B cell (primary cell): ENCODE results near the gene UBE2Q2. TPM values are rescaled to one million over a fixed set of nuclear protein-coding genes. Genes with fewer than 3 reads are reported as not detected.

ENCODE experiments used
- ATAC-seq: fragments of 200-7000 bp; cut with Tn5 transposase; one replicate; pipeline ENCODE4 v1.10.0; 2021; ENCODE audit warnings: low read depth, mild to moderate bottlenecking, moderate number of reproducible peaks, moderate library complexity
- CTCF ChIA-PET: fragments of 350-600 bp; sonication (Branson Sonifier 250); formaldehyde crosslinking; loops from one replicate; lab custom pipeline; 2021; ENCODE audit warnings: antibody characterized with exemption, inconsistent platforms; lab: Charles Lee
- POLR2A ChIA-PET: fragments of 350-600 bp; sonication (Branson Sonifier 250); formaldehyde crosslinking; loops from one replicate; lab custom pipeline; 2021; ENCODE audit warnings: antibody characterized with exemption; lab: Charles Lee
- DNase-seq: peaks from one replicate; pipeline ENCODE4 v3.0.0; 2013
- H2AFZ ChIP-seq: 2 replicates; pipeline ENCODE4 v1.6.1; 2012; ENCODE audit warnings: mild to moderate bottlenecking, low read depth, low read length; ENCODE audit not compliant: insufficient read depth, poor library complexity, severe bottlenecking
- H3K27ac ChIP-seq, 2 donors: 1 replicate in 1 of 2; 2 replicates in 1 of 2; pipeline ENCODE4 v1.5.1; 2012 to 2013; ENCODE audit warnings: low read length in 2 of 2, mild to moderate bottlenecking in 2 of 2, moderate library complexity in 1 of 2
- H3K27me3 ChIP-seq, 4 experiments: fragments of 200-600 bp in 1 of 4; sonication (generic) in 1 of 4; replicated peaks in 1 of 4; 1 replicate in 2 of 4; 2 replicates in 2 of 4; pipeline versions ENCODE4 v1.6.1 to v1.7.0; 2013 to 2016; ENCODE audit warnings: low read length in 3 of 4, mild to moderate bottlenecking in 2 of 4, mixed read lengths in 1 of 4, moderate library complexity in 1 of 4; ENCODE audit not compliant: insufficient read depth in 4 of 4, control insufficient read depth in 3 of 4; ENCODE audit errors: control extremely low read depth in 1 of 4
- H3K36me3 ChIP-seq, 2 experiments: replicated peaks in 1 of 2; 1 replicate in 1 of 2; 2 replicates in 1 of 2; pipeline versions ENCODE4 v1.6.1 to v1.7.1; 2013; ENCODE audit warnings: low read length in 1 of 2; ENCODE audit not compliant: insufficient read depth in 2 of 2, control insufficient read depth in 1 of 2; ENCODE audit errors: control extremely low read depth in 1 of 2, extremely low read depth in 1 of 2
- H3K4me1 ChIP-seq, 2 donors: fragments of 200-600 bp in 1 of 2; sonication (generic) in 1 of 2; 1 replicate in 1 of 2; 2 replicates in 1 of 2; pipeline versions ENCODE4 v1.5.1 to v1.6.1; 2013 to 2017; ENCODE audit warnings: low read length in 2 of 2; ENCODE audit not compliant: control insufficient read depth in 2 of 2, insufficient read depth in 2 of 2
- H3K4me2 ChIP-seq: replicated peaks from 2 replicates; pipeline ENCODE3; 2012; ENCODE audit warnings: mild to moderate bottlenecking, low read depth, low read length; ENCODE audit not compliant: poor library complexity, severe bottlenecking
- H3K4me3 ChIP-seq, 5 experiments: fragments of 200-600 bp in 1 of 5; sonication (generic) in 1 of 5; 1 replicate in 3 of 5; 2 replicates in 2 of 5; pipeline versions ENCODE4 v1.5.1 to v1.7.0; 2011 to 2016; ENCODE audit warnings: low read length in 4 of 5, mild to moderate bottlenecking in 4 of 5, low read depth in 2 of 5, control low read depth in 1 of 5, moderate library complexity in 1 of 5; ENCODE audit not compliant: insufficient read depth in 1 of 5; ENCODE audit errors: control extremely low read depth in 1 of 5, extremely low read depth in 1 of 5
- H3K79me2 ChIP-seq: fragments of 200-600 bp; sonication (generic); one replicate; pipeline ENCODE4 v1.6.0; 2016; ENCODE audit warnings: low read length; ENCODE audit not compliant: control insufficient read depth, insufficient read depth
- H3K9ac ChIP-seq: fragments of 200-600 bp; sonication (generic); 2 replicates; pipeline ENCODE4 v1.6.1; 2017; ENCODE audit warnings: mild to moderate bottlenecking, low read length, moderate library complexity
- H3K9me3 ChIP-seq, 3 donors: one replicate each; pipeline versions ENCODE4 v1.6.1 to v1.7.1; 2013; ENCODE audit warnings: low read length in 2 of 3; ENCODE audit not compliant: control insufficient read depth in 2 of 3, insufficient read depth in 1 of 3; ENCODE audit errors: control extremely low read depth in 1 of 3
- H4K20me1 ChIP-seq: 2 replicates; pipeline ENCODE4 v1.6.0; 2012; ENCODE audit warnings: mild to moderate bottlenecking, low read length; ENCODE audit not compliant: insufficient read depth, control insufficient read depth, poor library complexity, severe bottlenecking
- H3K27ac Mint-ChIP-seq: one replicate; pipeline ENCODE4 v1.8.0; 2021; ENCODE audit warnings: mixed read lengths
- H3K27me3 Mint-ChIP-seq: one replicate; pipeline ENCODE4 v1.8.0; 2021; ENCODE audit warnings: mixed read lengths
- H3K4me1 Mint-ChIP-seq: one replicate; pipeline ENCODE4 v1.8.0; 2021; ENCODE audit warnings: mixed read lengths
- H3K4me3 Mint-ChIP-seq: one replicate; pipeline ENCODE4 v1.8.0; 2021; ENCODE audit warnings: mixed read lengths
- H3K9me3 Mint-ChIP-seq: one replicate; pipeline ENCODE4 v1.8.0; 2022; ENCODE audit warnings: mixed read lengths; ENCODE audit not compliant: insufficient read depth
- EZH2 ChIP-seq: IDR thresholded peaks from 2 replicates; pipeline ENCODE4 v1.6.1; 2012; ENCODE audit warnings: borderline replicate concordance, low read depth, mild to moderate bottlenecking, moderate library complexity, low read length; ENCODE audit not compliant: insufficient read depth, poor library complexity, severe bottlenecking
- WGBS: methylation state at CpG from one replicate; pipeline ENCODE4 v1.1.5; 2013; ENCODE audit warnings: missing lambda C conversion rate; ENCODE audit not compliant: insufficient coverage; 5-methylcytosine and 5-hydroxymethylcytosine counted together
- intact Hi-C: fragments of 100-400 bp; cut with micrococcal nuclease; formaldehyde crosslinking; loops from one replicate; pipeline ENCODE4 v1.10.0; 2022
- polyA plus RNA-seq: library from polyadenylated mRNA; depleted of rRNA; stranded (reverse); fragments of >200 nt; gene quantifications from 2 replicates; pipeline ENCODE4 v1.2.3, GENCODE V29; 2012
- total RNA-seq, 2 donors: library from RNA; stranded (reverse); fragments of 120-200 nt in 1 of 2; gene quantifications; 1 replicate in 1 of 2; 2 replicates in 1 of 2; pipeline versions ENCODE4 v1.2.3 to v1.2.4, GENCODE V29; 2013 to 2022
- TF ChIP-seq, protein P1 (sequence below): fragments of 200-600 bp; IDR thresholded peaks from one replicate; pipeline ENCODE4 v1.8.0; 2022; ENCODE audit warnings: antibody characterized with exemption, mild to moderate bottlenecking

UBE2Q2 gene
- total and polyA plus RNA-seq, 2 donors (not counting 1 experiment from before 2014, with no cell fraction given), result 11.4 to 33.6 TPM

- Histone ChIP-seq H3K9me3 (no peaks in the 10 kb centered on the region), H3K9ac (peak within 1 kb of the TSS; percentile 92), H4K20me1 (peaks cover 12% of the 10 kb centered on the region), H3K27ac (peak within 1 kb of the TSS; percentile 80 to 93), H3K4me1 (peaks cover 12 to 13% of the 10 kb centered on the region in 2 donors), H2AFZ (peak within 1 kb of the TSS; percentile 99), H3K4me3 (peak within 1 kb of the TSS; percentile 78 to 97 (median 90)), H3K79me2 (peaks cover 37% of the 10 kb centered on the region), H3K36me3 (peaks cover 5 to 10% of the 10 kb centered on the region in 2 experiments), H3K4me2 (peak within 1 kb of the TSS; percentile 83), H3K27me3 (no peaks in the 10 kb centered on the region)
- H3K9me3 Mint-ChIP-seq, result no peaks in the 10 kb centered on the region
- TF ChIP-seq, protein P1, sequence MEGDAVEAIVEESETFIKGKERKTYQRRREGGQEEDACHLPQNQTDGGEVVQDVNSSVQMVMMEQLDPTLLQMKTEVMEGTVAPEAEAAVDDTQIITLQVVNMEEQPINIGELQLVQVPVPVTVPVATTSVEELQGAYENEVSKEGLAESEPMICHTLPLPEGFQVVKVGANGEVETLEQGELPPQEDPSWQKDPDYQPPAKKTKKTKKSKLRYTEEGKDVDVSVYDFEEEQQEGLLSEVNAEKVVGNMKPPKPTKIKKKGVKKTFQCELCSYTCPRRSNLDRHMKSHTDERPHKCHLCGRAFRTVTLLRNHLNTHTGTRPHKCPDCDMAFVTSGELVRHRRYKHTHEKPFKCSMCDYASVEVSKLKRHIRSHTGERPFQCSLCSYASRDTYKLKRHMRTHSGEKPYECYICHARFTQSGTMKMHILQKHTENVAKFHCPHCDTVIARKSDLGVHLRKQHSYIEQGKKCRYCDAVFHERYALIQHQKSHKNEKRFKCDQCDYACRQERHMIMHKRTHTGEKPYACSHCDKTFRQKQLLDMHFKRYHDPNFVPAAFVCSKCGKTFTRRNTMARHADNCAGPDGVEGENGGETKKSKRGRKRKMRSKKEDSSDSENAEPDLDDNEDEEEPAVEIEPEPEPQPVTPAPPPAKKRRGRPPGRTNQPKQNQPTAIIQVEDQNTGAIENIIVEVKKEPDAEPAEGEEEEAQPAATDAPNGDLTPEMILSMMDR, result no peak
- no peak for TF ChIP-seq EZH2
- ChIA-PET POLR2A (interaction anchor here (1.4 kb wide), 1 partner anchor 60 kb away, joined by 5 read pairs; the partner anchor contains the start of gene UBE2Q2), CTCF (interaction anchor here (0.6 to 1.0 kb wide), 2 partner anchors 61 to 523 kb away, joined by 3 to 4 read pairs; partner anchors contain the start of gene UBE2Q2)
- H3K4me3 Mint-ChIP-seq, result peak within 1 kb of the TSS; percentile 100
- H3K27me3 Mint-ChIP-seq, result no peaks in the 10 kb centered on the region
- intact Hi-C loops, result loop anchor here (1.0 to 10.0 kb wide), 6 partner anchors 36 to 1911 kb away; partner anchors contain the start of genes PML, SIN3A, STOML1 and TMEM266
- H3K4me1 Mint-ChIP-seq, result peaks cover 33% of the 10 kb centered on the region
- DNase-seq (peak; percentile 93), ATAC-seq (peak; percentile 97)
- H3K27ac Mint-ChIP-seq, result peak within 1 kb of the TSS; percentile 97
- 3% methylated on average over 59 of the region's 63 CpGs for WGBS
Observed at GRCh38 chr15:75903331-75904239, 60.3 kb downstream of the UBE2Q2 start, which contains the start of gene FBXO22. FBXO22 (plus strand) TSS chr15:75903878; CDS start chr15:75903964, 86 bp downstream.
